PC-3 (cell line): ENCODE data around the gene POLD2.

Experiments
- EZH2phosphoT487 ChIP-seq: fragments of 300-600 bp; sonication (generic); IDR thresholded peaks from 2 replicates; pipeline ENCODE4 v1.6.1; 2018; ENCODE audit warnings: mild to moderate bottlenecking, antibody characterized with exemption, low read length, borderline replicate concordance
- TF ChIP-seq, protein P1 (sequence below): fragments of 300-600 bp; sonication (generic); conservative IDR thresholded peaks from 2 replicates; pipeline ENCODE4 v1.5.1; 2017; ENCODE audit warnings: antibody characterized with exemption, low read depth, mild to moderate bottlenecking, low read length

DNA sequence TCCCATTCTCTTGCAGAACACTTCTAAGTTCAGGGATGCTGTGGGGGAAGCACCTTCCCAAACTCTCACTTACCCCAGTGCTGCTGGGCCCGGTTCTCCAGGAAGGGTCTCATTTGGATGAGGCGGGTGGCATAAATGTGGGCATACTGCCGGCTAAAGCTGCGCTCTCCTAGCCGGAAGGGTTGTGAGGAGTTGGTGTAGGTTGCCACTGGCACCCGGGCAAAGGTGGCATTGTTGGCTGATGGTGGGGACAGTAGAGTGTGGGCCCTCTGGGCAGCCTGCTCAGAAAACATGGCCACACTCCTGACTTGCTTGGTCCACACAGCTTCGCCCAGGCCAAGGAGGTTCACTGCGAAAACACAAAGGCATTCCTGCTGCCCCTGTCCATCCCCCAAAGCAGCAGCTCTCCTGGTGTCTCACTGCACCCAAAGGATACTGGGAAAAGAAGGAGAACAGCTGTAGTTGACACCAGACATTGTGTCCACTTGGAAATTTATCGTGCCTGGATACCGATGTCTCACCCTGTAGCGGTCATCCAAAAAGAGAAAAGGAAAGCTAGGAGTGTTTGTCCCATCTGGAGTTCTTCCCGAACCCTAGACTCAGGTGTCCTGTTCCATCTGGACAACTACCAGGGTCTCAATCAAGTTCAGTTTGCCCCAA lies 1.5 kb downstream of the POLD2 start:
- TF ChIP-seq, protein P1, sequence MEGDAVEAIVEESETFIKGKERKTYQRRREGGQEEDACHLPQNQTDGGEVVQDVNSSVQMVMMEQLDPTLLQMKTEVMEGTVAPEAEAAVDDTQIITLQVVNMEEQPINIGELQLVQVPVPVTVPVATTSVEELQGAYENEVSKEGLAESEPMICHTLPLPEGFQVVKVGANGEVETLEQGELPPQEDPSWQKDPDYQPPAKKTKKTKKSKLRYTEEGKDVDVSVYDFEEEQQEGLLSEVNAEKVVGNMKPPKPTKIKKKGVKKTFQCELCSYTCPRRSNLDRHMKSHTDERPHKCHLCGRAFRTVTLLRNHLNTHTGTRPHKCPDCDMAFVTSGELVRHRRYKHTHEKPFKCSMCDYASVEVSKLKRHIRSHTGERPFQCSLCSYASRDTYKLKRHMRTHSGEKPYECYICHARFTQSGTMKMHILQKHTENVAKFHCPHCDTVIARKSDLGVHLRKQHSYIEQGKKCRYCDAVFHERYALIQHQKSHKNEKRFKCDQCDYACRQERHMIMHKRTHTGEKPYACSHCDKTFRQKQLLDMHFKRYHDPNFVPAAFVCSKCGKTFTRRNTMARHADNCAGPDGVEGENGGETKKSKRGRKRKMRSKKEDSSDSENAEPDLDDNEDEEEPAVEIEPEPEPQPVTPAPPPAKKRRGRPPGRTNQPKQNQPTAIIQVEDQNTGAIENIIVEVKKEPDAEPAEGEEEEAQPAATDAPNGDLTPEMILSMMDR: no peak
- TF ChIP-seq EZH2phosphoT487: no peak
